Neural cell (in vitro differentiated cells): Measurements from ENCODE around the gene LMO7. TPM values are rescaled to one million over a fixed set of nuclear protein-coding genes. Genes with fewer than 3 reads are reported as not detected.

ENCODE experiments used
- H2AFZ ChIP-seq: fragments of 200-600, 300-800 bp; sonication (generic), shearing (Covaris generic); 2 replicates; pipeline ENCODE4 v1.6.0; 2014; ENCODE audit warnings: low read depth, mild to moderate bottlenecking, antibody characterized with exemption, low read length, moderate library complexity
- H3F3A ChIP-seq: fragments of 200-600 bp; shearing (Covaris generic); 2 replicates; pipeline ENCODE4 v1.6.1; 2016; ENCODE audit warnings: mild to moderate bottlenecking, moderate library complexity, mixed read lengths, antibody characterized with exemption, low read length; ENCODE audit not compliant: insufficient read depth, poor library complexity, severe bottlenecking
- H3K27ac ChIP-seq: fragments of 200-600, 300-800 bp; sonication (generic), shearing (Covaris generic); 2 replicates; pipeline ENCODE4 v1.5.1; 2014; ENCODE audit warnings: mild to moderate bottlenecking, low read length, moderate library complexity
- H3K27me3 ChIP-seq: fragments of 300-800, 200-600 bp; sonication (generic), shearing (Covaris generic); 2 replicates; pipeline ENCODE4 v1.6.0; 2014; ENCODE audit warnings: mild to moderate bottlenecking, low read depth, low read length, moderate library complexity; ENCODE audit not compliant: insufficient read depth
- H3K36me3 ChIP-seq: fragments of 300-800, 200-600 bp; sonication (generic), shearing (Covaris generic); 2 replicates; pipeline ENCODE4 v1.5.1; 2014; ENCODE audit warnings: mild to moderate bottlenecking, antibody characterized with exemption, low read length, moderate library complexity; ENCODE audit not compliant: insufficient read depth
- H3K4me2 ChIP-seq: fragments of 300-800, 200-600 bp; sonication (generic), shearing (Covaris generic); 2 replicates; pipeline ENCODE4 v1.6.0; 2014; ENCODE audit warnings: mild to moderate bottlenecking, low read length
- H3K4me3 ChIP-seq: fragments of 300-800, 200-600 bp; sonication (generic), shearing (Covaris generic); 2 replicates; pipeline ENCODE4 v1.5.1; 2014; ENCODE audit warnings: mild to moderate bottlenecking, low read length, moderate library complexity
- H3K79me2 ChIP-seq: fragments of 200-600 bp; shearing (Covaris generic); replicated peaks from 2 replicates; pipeline ENCODE4 v1.6.0; 2014; ENCODE audit warnings: mild to moderate bottlenecking, low read length, moderate library complexity; ENCODE audit not compliant: insufficient read depth
- H3K9ac ChIP-seq: fragments of 300-800, 200-600 bp; sonication (generic), shearing (Covaris generic); 2 replicates; pipeline ENCODE4 v1.6.1; 2016; ENCODE audit warnings: mild to moderate bottlenecking, low read length, mixed read lengths
- H3K9me2 ChIP-seq: fragments of 200-600 bp; shearing (Covaris generic); 2 replicates; pipeline ENCODE4 v1.6.1; 2016; ENCODE audit warnings: mild to moderate bottlenecking, low read length, mixed read lengths; ENCODE audit not compliant: insufficient read depth
- H3K9me3 ChIP-seq: fragments of 200-600, 300-800 bp; sonication (generic), shearing (Covaris generic); 2 replicates; pipeline ENCODE4 v1.6.1; 2016; ENCODE audit warnings: mild to moderate bottlenecking, mixed run types, low read length, moderate library complexity, mixed read lengths
- H4K20me1 ChIP-seq: fragments of 200-600 bp; shearing (Covaris generic); 2 replicates; pipeline ENCODE4 v1.6.1; 2016; ENCODE audit warnings: mild to moderate bottlenecking, mixed run types; ENCODE audit not compliant: insufficient read depth
- EP300 ChIP-seq: fragments of 450-650 bp; conservative IDR thresholded peaks from 2 replicates; pipeline ENCODE4 v1.6.1; 2014; ENCODE audit warnings: antibody characterized with exemption, mild to moderate bottlenecking, moderate library complexity; ENCODE audit not compliant: poor library complexity, severe bottlenecking
- EZH2 ChIP-seq: fragments of 200-600, 300-800 bp; shearing (Covaris generic), sonication (generic); IDR thresholded peaks from 2 replicates; pipeline ENCODE4 v1.6.1; 2014; ENCODE audit warnings: antibody characterized with exemption, low read length, borderline replicate concordance, mild to moderate bottlenecking; ENCODE audit not compliant: insufficient read depth, poor library complexity, severe bottlenecking
- MXI1 ChIP-seq: fragments of 450-650 bp; conservative IDR thresholded peaks from 2 replicates; pipeline ENCODE4 v1.6.1; 2014; ENCODE audit warnings: antibody characterized with exemption, mild to moderate bottlenecking; ENCODE audit not compliant: poor library complexity, severe bottlenecking
- POLR2AphosphoS5 ChIP-seq: IDR thresholded peaks from 2 replicates; pipeline ENCODE4 v1.6.1; 2012
- RAD21 ChIP-seq: fragments of 450-650 bp; conservative IDR thresholded peaks from 2 replicates; pipeline ENCODE4 v1.6.1; 2014; ENCODE audit warnings: antibody characterized with exemption, mild to moderate bottlenecking, moderate library complexity
- SMC3 ChIP-seq: fragments of 450-650 bp; conservative IDR thresholded peaks from 2 replicates; pipeline ENCODE4 v1.6.1; 2014; ENCODE audit warnings: antibody characterized with exemption, mild to moderate bottlenecking, moderate library complexity; ENCODE audit not compliant: poor library complexity
- TAF1 ChIP-seq: IDR thresholded peaks from 2 replicates; pipeline ENCODE4 v1.6.1; 2012; ENCODE audit warnings: low read depth
- polyA plus RNA-seq: library from polyadenylated mRNA; depleted of rRNA; stranded (reverse); fragments of >200 nt; gene quantifications from 2 replicates; pipeline ENCODE4 v1.2.3, GENCODE V29; 2014
- TF ChIP-seq, protein P1 (sequence below): IDR thresholded peaks from 2 replicates; pipeline ENCODE4 v1.6.1; 2012; ENCODE audit warnings: borderline replicate concordance
- TF ChIP-seq, protein P2 (sequence below): fragments of 450-650 bp; IDR thresholded peaks from 2 replicates; pipeline ENCODE4 v1.5.1; 2014; ENCODE audit warnings: antibody characterized with exemption, mild to moderate bottlenecking, moderate library complexity; ENCODE audit not compliant: poor library complexity, severe bottlenecking

Gene LMO7
- polyA plus RNA-seq, 1 donor from 2014 or later = 14.2 TPM

DNA sequence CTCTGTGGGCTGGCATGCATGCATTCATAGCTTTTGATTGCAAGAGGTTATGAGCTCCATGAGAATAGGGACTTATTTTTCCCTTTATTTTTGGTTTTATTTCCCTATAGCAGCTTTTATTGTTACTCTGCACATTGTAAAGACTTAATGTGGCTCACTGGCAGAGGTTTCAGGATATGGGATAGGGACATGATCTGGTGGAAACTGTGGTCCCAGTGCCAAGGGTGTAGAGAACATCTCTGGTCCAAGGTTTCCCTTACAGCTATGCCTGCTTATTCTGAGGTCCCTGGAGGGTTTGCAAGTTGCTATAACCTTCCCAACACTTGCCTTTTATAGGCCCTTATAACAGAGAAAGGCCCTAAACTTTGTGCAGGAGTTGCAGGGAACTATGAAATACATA is 33.6 kb downstream of the LMO7 start:
- no peaks in the 10 kb centered on the region for H3K79me2 ChIP-seq

DNA sequence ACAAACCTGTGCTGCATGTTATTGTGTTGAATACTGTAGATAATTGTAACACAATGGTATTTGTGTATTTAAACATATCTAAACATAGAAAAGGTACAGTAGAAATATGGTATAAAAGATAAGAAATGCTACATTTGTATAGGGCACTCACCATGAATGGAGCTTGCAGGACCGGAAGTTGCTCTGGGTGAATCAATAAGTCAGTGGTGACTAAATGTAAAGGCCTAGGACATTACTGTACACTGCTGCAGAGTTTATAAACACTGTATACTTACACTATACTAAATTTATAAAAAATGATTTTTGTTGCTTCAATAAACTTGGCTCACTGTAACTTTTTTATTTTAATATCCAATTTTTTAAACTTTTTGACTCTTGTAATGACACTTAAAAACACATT is 34.4 kb downstream of the LMO7 start:
- H3K9ac ChIP-seq = no peak overlapping the region
- H3K4me3 ChIP-seq = no peak overlapping the region
- H3K79me2 ChIP-seq = no peaks in the 10 kb centered on the region
- no peaks in the 10 kb centered on the region for H3K9me3 ChIP-seq
- H4K20me1 ChIP-seq = no peaks in the 10 kb centered on the region
- H3K27me3 ChIP-seq = no peaks in the 10 kb centered on the region
- no peak overlapping the region for H3K4me2 ChIP-seq
- no peaks in the 10 kb centered on the region for H3K9me2 ChIP-seq
- no peaks in the 10 kb centered on the region for H3K36me3 ChIP-seq
- no peak for TF ChIP-seq POLR2AphosphoS5
- TF ChIP-seq, protein P1, sequence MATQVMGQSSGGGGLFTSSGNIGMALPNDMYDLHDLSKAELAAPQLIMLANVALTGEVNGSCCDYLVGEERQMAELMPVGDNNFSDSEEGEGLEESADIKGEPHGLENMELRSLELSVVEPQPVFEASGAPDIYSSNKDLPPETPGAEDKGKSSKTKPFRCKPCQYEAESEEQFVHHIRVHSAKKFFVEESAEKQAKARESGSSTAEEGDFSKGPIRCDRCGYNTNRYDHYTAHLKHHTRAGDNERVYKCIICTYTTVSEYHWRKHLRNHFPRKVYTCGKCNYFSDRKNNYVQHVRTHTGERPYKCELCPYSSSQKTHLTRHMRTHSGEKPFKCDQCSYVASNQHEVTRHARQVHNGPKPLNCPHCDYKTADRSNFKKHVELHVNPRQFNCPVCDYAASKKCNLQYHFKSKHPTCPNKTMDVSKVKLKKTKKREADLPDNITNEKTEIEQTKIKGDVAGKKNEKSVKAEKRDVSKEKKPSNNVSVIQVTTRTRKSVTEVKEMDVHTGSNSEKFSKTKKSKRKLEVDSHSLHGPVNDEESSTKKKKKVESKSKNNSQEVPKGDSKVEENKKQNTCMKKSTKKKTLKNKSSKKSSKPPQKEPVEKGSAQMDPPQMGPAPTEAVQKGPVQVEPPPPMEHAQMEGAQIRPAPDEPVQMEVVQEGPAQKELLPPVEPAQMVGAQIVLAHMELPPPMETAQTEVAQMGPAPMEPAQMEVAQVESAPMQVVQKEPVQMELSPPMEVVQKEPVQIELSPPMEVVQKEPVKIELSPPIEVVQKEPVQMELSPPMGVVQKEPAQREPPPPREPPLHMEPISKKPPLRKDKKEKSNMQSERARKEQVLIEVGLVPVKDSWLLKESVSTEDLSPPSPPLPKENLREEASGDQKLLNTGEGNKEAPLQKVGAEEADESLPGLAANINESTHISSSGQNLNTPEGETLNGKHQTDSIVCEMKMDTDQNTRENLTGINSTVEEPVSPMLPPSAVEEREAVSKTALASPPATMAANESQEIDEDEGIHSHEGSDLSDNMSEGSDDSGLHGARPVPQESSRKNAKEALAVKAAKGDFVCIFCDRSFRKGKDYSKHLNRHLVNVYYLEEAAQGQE = no peak
- no peak for TF ChIP-seq EZH2
- no peak for TF ChIP-seq TAF1
- no peak for TF ChIP-seq MXI1
- TF ChIP-seq RAD21 = no peak
- TF ChIP-seq EP300 = no peak
- TF ChIP-seq, protein P2, sequence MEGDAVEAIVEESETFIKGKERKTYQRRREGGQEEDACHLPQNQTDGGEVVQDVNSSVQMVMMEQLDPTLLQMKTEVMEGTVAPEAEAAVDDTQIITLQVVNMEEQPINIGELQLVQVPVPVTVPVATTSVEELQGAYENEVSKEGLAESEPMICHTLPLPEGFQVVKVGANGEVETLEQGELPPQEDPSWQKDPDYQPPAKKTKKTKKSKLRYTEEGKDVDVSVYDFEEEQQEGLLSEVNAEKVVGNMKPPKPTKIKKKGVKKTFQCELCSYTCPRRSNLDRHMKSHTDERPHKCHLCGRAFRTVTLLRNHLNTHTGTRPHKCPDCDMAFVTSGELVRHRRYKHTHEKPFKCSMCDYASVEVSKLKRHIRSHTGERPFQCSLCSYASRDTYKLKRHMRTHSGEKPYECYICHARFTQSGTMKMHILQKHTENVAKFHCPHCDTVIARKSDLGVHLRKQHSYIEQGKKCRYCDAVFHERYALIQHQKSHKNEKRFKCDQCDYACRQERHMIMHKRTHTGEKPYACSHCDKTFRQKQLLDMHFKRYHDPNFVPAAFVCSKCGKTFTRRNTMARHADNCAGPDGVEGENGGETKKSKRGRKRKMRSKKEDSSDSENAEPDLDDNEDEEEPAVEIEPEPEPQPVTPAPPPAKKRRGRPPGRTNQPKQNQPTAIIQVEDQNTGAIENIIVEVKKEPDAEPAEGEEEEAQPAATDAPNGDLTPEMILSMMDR = no peak
- TF ChIP-seq SMC3 = no peak
- no peaks in the 10 kb centered on the region for H3F3A ChIP-seq
- no peak overlapping the region for H3K27ac ChIP-seq
- no peak overlapping the region for H2AFZ ChIP-seq

More for the DNA sequence above, 33.6 kb downstream of the LMO7 start:
- Histone ChIP-seq H3F3A (no peaks in the 10 kb centered on the region), H4K20me1 (no peaks in the 10 kb centered on the region), H3K4me2 (no peak overlapping the region), H3K27ac (no peak overlapping the region), H3K4me3 (no peak overlapping the region), H3K36me3 (no peaks in the 10 kb centered on the region), H3K9me2 (no peaks in the 10 kb centered on the region), H3K9ac (no peak overlapping the region), H3K27me3 (no peaks in the 10 kb centered on the region), H2AFZ (no peak overlapping the region), H3K9me3 (no peaks in the 10 kb centered on the region)
- no peak for TF ChIP-seq MXI1
- TF ChIP-seq, protein P1 = no peak
- TF ChIP-seq, protein P2 = no peak
- TF ChIP-seq EZH2 = no peak
